Activated CD4-positive, alpha-beta T cell treated with anti-CD3 and anti-CD28 coated beads, Interleukin-2, amount 50 U/mL, for 4 hours (primary cell): Measurements from ENCODE around the gene MSH4.

Source experiments
- DNase-seq, 2 experiments: peaks; one replicate each; pipeline ENCODE4 v3.0.0-alpha.2; 2020

MSH4 gene

DNA sequence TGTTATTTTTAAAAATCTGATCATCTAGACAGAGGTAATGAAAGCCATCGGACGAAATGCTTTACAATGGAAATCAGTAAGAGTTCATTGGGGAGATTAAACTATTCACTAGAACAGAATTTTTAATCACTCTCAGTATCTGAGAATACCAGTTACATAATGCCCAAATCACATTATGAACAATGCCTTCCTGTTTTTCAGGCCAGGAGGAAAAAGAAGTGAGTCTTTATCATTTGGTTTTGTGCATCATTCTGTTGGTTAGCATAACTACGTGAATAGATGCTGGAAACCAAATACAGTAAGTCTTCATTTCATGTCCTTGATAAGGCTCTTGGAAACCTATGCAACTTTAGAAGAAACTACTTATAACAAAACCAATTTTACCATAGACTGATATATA, 153.5 kb downstream of the MSH4 start:
- no peak for DNase-seq

GRCh38 chr1:75952016-75952415, 155.3 kb downstream of the MSH4 start:
- no peak for DNase-seq

- DNase-seq: no peak
Observed at GRCh38 chr1:75953461-75953860, 156.8 kb downstream of the MSH4 start.

DNA sequence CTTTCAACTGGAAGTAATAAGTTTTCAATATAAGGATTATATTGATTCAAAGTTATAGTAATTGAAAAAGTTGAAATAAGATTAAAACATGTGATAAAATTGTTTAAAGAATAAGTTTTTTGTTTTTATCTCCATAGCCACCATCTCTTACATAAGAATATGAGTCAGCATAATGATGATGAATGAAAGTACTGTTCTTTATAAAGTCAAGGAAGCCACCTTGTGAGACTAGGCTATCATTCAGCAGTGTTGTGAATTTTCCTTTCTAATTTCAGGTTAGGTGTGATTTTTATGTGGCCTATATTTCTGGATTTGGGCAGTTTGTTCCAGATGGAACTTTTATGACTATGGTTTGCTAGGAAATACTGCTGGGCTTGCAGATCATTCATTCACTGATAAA, 157.9 kb downstream of the MSH4 start:
- DNase-seq: no peak
